Measurements from ENCODE around the gene FAF1. TPM values are rescaled to one million over a fixed set of nuclear protein-coding genes. Genes with fewer than 3 reads are reported as not detected.

FAF1 gene
- total and polyA plus RNA-seq, 7 donors: 27.5 to 59.3 (median 53.9) TPM

GRCh38 chr1:50603274-50604271 is 356.5 kb downstream of the FAF1 start:
- no peak for TF ChIP-seq CTCF (IDR thresholded peaks at IDR 0.05)
- no peak for TF ChIP-seq POLR2A (IDR thresholded peaks at IDR 0.05)
- TF ChIP-seq EP300 (IDR thresholded peaks at IDR 0.05): no peak
- no peak for TF ChIP-seq POLR2AphosphoS5 (IDR thresholded peaks at IDR 0.05)
- DNase-seq: no peak
- Histone ChIP-seq H3K4me3 (no peak overlapping the region), H3K27me3 (no peaks in the 10 kb centered on the region), H3K4me1 (no peaks in the 10 kb centered on the region), H3K36me3 (no peaks in the 10 kb centered on the region), H3K9me3 (no peaks in the 10 kb centered on the region), H3K27ac (no peak overlapping the region)
- 84 to 86% methylated on average over 7 of the region's 7 CpGs for WGBS, 2 donors
- intact Hi-C loops (cut with DNase I): no loop called here

DNA sequence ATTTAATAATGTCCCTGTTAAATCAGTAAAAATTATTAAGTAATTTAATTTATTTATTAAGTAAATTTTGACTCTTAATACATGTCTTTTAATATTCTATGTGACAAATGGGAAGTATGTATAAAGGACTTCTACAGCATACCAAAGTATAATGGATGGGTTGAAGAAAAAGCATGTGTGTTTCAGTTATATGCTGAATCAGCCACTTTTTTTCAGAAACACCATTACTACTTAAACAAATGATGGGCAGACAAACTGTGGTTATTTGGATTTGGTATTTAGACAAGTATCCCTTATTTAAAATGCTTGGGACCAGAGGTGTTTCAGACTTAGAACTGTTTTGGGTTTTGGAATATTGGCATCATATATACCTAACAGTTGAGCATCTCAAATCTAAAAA is 360.5 kb downstream of the FAF1 start:
- Histone ChIP-seq H3K4me3 (no peak overlapping the region), H3K4me1 (no peaks in the 10 kb centered on the region), H3K9me3 (no peaks in the 10 kb centered on the region), H3K36me3 (peaks cover 0 to 16% (median 2%) of the 10 kb centered on the region in 4 donors), H3K27ac (no peak overlapping the region), H3K27me3 (no peaks in the 10 kb centered on the region)
- TF ChIP-seq POLR2AphosphoS5 (IDR thresholded peaks at IDR 0.05): no peak
- TF ChIP-seq EP300 (IDR thresholded peaks at IDR 0.05): no peak
- no peak for TF ChIP-seq POLR2A (IDR thresholded peaks at IDR 0.05)
- TF ChIP-seq CTCF (IDR thresholded peaks at IDR 0.05): no peak
- intact Hi-C loops (cut with DNase I): no loop called here
- no peak for DNase-seq

GRCh38 chr1:50595874-50596273 is 364.2 kb downstream of the FAF1 start:
- no peak overlapping the region for H3K4me3 ChIP-seq
- no peak for DNase-seq
- TF ChIP-seq POLR2AphosphoS5 (IDR thresholded peaks at IDR 0.05) (no peak), CTCF (IDR thresholded peaks at IDR 0.05) (no peak), EP300 (IDR thresholded peaks at IDR 0.05) (no peak), POLR2A (IDR thresholded peaks at IDR 0.05) (no peak)
- H3K4me1 ChIP-seq: no peaks in the 10 kb centered on the region
- H3K9me3 ChIP-seq: no peaks in the 10 kb centered on the region
- peaks cover 0 to 35% (median 3%) of the 10 kb centered on the region in 4 donors for H3K36me3 ChIP-seq
- no peaks in the 10 kb centered on the region for H3K27me3 ChIP-seq
- H3K27ac ChIP-seq: no peak overlapping the region
- WGBS, 2 donors: 97% methylated on average over 8 of the region's 8 CpGs
- intact Hi-C loops (cut with DNase I): no loop called here

DNA sequence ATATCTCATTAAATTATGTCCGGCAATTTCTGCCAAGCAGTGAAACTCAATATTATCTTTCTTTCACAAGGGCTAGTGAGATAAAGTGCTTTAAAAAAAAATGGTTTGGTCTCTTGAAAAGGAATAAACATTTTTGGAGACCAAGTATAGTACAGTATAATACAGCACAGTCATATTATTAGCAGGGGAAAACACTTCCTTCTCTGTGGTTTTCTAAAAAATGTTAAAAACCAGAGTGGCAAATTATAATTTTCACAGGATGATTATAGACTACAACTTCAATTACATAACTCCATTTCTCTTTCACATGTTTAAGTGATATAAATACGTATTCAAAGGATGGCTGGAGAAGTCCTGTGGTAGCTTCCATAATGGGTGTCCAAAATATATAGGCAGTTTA is 366.6 kb downstream of the FAF1 start:
- no peak overlapping the region for H3K4me3 ChIP-seq
- no peaks in the 10 kb centered on the region for H3K9me3 ChIP-seq
- intact Hi-C loops (cut with DNase I): no loop called here
- peaks cover 0 to 39% (median 3%) of the 10 kb centered on the region in 4 donors for H3K36me3 ChIP-seq
- TF ChIP-seq POLR2AphosphoS5 (IDR thresholded peaks at IDR 0.05) (no peak), EP300 (IDR thresholded peaks at IDR 0.05) (no peak)
- no peaks in the 10 kb centered on the region for H3K27me3 ChIP-seq
- H3K27ac ChIP-seq: no peak overlapping the region
- WGBS, 2 donors: 75 to 93% methylated on average over 2 of the region's 2 CpGs
- no peaks in the 10 kb centered on the region for H3K4me1 ChIP-seq
- no peak for DNase-seq

DNA sequence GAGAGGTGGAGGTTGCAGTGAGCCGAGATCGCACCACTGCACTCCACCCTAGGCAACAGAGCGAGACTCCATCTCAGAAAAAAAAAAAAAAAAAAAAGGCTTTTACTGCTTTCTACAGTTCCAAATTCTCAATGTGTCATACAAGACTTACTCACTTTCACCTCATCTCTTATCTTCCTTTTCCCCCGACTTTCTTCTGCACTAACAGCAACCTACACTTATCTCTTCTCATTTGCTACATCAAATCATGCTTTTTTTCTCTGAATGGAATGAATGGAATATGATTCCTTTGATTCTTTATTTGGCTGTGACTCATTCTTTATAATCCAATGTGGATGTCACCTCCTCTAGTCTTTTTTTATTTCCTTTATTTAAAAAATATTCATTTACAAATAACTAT is 368.5 kb downstream of the FAF1 start:
- TF ChIP-seq POLR2AphosphoS5 (IDR thresholded peaks at IDR 0.05) (no peak), EP300 (IDR thresholded peaks at IDR 0.05) (no peak), POLR2A (IDR thresholded peaks at IDR 0.05) (no peak), CTCF (IDR thresholded peaks at IDR 0.05) (no peak)
- no peak overlapping the region for H3K4me3 ChIP-seq
- H3K27ac ChIP-seq: no peak overlapping the region
- WGBS, 2 donors: 92 to 96% methylated on average over 4 of the region's 4 CpGs
- H3K4me1 ChIP-seq: no peaks in the 10 kb centered on the region
- H3K36me3 ChIP-seq: peaks cover 0 to 49% (median 3%) of the 10 kb centered on the region in 4 donors
- no peaks in the 10 kb centered on the region for H3K9me3 ChIP-seq
- H3K27me3 ChIP-seq: no peaks in the 10 kb centered on the region
- intact Hi-C loops (cut with DNase I): no loop called here
- DNase-seq: no peak
